GM18873 (cell line): ENCODE data around the gene TXNDC12.

ENCODE experiments used
- ATAC-seq: cut with Tn5 transposase; IDR thresholded peaks from one replicate; pipeline ENCODE4 v1.9.1; 2021; ENCODE audit warnings: mild to moderate bottlenecking, moderate library complexity, moderate number of reproducible peaks; ENCODE audit not compliant: unreplicated experiment, low FRiP score

The TXNDC12 gene

DNA sequence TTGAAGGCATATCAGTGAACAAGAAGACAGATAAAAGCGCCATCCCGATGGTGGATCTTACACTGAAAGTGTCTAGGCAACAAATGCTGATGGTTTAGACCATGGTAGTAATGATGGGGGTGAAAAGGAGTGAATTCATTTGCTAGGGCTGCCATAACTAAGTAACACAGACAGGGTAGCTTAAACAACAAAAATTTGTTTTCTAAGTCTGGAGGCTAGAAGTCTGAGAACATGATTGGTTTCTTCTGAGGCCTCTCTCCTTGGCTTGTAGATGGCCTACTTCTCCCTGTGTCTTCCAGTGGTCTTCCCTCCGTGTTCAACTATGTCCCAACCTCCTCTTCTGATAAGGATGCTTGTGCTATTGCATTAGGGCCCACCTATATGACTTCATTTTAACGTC, 51.1 kb downstream of the TXNDC12 start:
- no peak for ATAC-seq

DNA sequence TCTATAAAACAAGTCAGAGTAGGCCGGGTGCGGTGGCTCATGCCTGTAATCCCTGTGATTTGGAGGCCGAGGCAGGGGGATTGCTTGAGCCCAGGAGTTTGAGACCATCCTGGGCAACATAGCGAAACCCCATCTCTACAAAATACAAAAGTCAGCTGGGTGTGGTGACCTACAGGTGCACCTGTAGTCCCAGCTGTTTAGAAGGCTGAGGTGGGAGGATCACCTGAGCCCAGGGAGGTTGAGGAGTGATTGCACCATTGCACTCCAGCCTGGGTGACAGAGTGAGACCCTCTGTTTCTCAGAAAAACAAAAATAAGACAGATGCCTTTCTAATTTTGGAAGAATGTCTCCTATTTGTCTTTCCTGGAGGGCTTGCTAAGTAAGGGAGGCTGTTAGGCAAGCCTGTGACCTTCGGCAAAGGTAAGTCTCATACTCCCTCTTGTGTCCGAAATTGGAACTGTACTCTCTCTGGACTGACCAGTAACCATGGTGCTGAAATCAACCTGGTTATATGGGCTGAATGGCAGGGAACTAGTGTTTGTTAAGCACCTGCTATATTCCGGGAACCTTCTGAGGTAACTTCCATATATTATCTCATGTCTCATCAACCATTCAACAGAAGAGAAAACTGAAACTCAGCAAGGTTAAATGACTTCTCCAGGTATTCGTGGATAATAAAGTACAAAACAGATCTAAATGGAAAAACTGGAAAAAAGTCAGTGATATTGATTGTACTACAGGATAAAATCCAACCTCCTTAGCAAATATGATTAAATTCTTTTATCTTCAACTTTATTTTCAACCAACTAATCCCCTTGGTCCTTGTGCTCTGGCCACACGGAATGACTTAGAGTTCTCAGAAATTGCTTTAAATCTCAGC, 52.7 kb downstream of the TXNDC12 start:
- peak; percentile 53 for ATAC-seq

DNA sequence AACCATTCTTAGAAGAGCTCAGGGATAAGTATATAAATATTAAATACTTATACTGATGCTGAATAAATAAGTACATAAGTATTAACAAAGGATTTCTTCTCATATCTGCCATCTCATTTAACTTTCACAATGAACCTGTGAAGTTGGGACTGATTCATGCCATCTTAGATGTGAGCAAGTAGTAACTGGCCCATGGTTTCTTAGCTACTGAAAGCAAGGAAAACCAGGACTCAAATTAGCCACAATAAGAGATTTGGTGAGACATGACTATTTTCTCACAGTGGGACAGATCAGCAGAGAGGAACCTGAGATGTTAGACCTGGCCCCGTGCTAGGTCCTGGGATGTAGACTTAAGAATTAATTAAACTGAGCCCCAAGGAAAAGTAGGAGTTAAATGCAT, 56.3 kb downstream of the TXNDC12 start:
- ATAC-seq, result no peak

DNA sequence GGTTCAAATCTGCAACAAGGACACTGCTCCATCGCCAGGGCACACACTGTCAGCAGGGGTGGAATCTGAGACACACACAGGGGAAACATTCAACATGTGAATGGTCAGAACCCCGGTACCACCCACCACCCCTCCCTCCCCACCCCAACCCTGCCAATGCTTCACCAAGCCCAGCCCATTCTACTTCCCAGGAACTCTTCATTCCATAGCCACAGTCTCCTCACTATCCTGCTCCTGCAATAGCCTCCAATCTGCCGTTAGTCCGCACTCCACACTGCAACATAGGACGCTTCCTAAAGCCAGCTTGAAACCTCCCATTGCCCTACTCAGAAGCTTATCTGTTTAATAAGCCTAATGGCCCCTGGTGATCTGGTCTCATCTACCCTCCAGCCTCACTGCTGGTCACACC, 57.0 kb downstream of the TXNDC12 start:
- ATAC-seq, result no peak

DNA sequence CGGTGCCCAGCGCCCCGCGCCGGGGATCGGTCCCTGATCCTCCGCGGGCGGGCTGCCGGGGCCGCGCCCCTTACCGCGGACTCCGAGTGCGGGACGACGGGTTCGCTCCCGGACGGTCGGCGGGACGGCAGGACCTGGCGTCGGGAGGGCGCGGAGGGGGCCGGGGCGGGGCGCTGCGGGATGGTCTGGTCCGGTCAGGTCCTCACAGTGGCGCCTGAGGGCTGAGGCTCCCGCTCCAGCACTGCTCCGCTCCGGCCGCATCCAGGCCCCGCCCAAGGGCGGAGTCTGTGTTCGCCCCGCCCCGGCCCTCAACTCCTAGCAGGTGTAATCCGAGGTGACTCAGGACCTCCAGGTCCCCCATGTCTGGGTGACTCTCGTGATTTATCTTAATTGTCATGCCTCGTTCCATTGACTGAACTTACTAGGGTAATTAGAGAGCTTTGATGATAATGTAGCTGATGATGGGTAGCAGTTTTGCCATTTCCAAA, 64.5 kb downstream of the TXNDC12 start, which contains the start of gene RAB3B:
Gene RAB3B, minus strand, starts transcription at position 223 of the 488 bp plus-strand sequence. CDS start 13,583 bp downstream, outside the sequence.
- no peak for ATAC-seq

DNA sequence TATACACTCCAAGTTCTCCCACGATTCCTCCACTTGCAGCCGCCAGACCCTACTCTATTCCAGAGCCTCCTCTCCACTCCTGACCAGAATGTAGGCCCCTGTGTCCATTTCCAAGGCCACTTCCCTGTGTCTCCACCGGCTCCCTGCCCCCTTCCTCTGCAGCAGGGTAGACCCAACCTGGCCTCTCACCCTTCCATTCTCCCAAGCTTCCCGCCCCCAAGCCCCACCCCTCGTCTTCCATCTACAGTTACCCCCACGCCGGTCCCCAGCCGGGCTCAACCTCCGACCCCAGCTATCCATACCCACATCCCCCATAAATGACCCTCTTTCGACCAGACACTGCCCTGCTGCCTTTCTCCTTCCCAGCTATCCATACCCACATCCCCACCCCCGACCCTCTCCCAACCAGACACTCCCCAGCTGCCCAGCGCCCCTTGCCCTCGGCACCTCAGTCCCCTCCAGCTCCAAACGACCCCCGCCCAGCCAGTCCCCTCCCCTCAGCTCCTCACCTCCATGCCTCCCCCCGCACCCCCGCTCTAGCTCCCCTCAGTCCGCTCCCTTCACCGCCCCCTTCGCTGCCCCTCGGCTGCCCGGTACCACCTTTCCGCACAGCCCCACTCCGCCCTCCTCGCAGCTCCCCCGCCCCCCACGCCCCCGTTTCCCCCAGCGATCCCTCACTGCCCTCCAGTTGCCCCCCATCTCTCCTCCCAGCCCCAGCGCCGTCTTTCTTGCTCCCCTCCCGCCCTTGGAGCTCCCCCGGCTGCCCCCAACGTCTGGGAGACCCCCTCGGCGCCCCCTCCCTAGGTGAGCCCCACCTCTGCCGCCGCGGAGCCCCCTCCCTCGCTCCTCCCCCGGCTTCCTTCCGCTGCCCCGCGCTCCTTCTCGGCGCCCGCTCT, 65.2 kb downstream of the TXNDC12 start:
- no peak for ATAC-seq

DNA sequence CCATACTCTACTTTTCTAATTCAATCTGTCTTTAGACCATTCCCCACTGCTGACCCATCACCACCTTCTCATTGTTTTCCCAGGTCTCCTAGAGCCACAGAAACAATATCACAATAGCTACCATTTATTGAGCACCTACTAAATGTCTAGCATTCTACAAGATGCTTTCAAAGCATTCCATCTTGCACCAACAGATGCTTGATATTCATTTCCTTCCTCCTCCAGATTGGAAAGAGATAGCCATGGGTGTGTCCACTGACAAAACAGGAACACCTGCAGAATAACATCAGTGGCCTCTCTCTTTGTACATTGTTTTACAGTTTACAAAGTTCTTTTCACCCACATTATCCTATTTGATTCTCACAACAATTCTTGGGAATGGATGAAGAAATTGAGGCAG, 66.7 kb downstream of the TXNDC12 start:
- no peak for ATAC-seq

DNA sequence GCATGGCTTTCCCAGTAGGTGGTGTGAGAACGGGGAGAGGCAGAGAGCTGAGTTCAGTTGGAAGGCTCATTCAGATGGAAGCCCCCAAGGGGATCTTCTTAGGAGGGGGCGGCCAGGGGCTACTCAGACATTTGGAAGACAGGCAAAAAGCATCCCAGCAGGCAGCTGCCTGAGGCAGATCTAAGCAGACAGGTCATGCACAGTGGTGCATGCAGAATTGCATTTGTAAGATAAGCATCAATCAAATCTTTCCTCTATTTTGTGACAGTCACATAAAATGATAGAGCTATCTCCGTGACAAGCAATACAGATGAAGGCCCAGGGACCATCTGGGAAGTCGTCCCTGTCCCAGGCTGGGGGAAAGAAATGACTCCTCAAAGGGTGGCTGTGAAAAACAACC, 68.3 kb downstream of the TXNDC12 start:
- ATAC-seq, result no peak

DNA sequence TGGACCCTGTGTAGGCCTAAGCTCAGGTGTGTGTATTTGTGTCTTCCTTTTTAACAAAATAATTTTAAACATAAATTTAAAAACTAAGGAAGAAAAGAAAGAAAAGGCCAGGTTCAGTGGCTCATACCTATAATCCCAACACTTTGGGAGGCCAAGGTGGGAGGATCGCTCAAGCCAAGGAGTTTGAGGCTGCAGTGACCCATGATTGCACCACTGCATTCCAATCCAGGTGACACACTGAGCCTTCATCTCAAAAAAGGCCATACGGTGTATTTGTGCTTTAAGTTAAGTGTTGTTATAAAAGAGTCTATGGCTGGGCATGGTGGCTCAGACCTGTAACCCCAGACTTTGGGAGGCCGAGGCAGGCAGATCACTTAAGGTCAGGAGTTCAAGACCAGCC, 72.8 kb downstream of the TXNDC12 start:
- ATAC-seq, result no peak

DNA sequence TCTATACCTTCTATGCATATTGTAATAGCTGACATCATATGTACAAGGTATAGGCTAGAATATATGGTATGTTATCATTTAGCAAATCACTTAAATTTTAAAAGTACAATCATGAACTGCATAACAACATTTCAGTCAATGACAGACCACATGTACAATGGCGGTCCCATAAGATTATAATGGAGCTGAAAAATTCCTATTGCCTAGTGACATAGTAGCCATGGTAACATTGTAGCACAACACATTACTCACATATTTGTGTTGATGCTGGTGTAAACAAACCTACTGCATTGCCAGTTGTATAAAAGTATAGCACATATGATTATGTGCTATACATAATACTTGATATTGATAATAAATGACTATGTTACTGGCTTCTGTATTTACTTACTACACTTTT, 73.4 kb downstream of the TXNDC12 start:
- no peak for ATAC-seq

DNA sequence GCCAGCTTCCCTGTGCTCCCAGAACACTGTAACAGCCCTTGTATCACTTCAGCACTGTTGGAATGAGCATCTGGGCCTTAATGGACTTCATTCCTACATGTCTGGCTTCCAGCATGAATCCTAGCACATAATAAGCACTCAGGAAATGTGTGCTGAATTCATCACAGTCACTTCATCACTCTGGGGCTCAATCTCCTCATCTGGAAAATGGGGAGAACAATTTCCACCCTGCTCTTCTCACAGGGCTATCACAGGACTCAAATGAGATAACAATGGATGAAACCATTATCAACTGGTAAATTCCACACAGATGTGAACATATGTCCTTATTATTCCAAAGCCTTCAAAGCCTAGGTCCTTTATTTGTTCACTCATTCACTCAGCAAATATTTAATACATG, 76.9 kb downstream of the TXNDC12 start:
- ATAC-seq, result no peak

DNA sequence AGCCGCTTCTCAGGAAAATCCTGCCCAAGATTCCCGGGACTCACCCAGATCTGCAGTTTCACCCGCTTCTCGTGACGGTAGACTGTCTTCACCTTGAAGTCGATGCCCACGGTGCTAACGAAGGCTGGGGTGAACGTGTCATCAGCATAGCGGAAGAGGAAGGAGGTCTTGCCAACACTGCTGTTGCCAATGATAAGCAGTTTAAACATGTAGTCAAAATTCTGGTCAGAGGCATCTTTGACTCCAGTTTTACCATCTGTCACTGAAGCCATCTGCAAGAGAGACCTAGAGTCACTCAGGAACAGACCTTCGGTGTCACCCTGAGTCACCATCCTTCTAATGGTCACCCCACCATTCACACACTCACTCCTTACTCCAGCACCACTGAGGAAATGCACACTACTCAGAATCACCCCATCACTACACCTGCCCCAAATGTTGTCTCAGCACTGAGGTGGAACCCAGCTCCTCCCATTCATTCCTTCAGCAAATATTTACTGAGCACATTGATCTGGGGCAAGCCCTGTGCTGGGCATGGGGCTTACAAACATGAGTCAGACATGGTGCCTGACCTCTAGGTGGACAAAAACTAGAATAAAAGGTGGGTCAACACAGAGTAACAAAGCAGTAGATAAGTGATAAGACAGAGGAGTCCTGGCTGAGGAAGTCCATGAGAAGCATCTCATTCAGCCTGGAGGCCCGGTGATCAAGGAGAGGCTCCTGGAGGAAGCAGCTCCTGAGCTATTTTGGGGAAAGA, 78.0 kb downstream of the TXNDC12 start:
- ATAC-seq, result no peak

DNA sequence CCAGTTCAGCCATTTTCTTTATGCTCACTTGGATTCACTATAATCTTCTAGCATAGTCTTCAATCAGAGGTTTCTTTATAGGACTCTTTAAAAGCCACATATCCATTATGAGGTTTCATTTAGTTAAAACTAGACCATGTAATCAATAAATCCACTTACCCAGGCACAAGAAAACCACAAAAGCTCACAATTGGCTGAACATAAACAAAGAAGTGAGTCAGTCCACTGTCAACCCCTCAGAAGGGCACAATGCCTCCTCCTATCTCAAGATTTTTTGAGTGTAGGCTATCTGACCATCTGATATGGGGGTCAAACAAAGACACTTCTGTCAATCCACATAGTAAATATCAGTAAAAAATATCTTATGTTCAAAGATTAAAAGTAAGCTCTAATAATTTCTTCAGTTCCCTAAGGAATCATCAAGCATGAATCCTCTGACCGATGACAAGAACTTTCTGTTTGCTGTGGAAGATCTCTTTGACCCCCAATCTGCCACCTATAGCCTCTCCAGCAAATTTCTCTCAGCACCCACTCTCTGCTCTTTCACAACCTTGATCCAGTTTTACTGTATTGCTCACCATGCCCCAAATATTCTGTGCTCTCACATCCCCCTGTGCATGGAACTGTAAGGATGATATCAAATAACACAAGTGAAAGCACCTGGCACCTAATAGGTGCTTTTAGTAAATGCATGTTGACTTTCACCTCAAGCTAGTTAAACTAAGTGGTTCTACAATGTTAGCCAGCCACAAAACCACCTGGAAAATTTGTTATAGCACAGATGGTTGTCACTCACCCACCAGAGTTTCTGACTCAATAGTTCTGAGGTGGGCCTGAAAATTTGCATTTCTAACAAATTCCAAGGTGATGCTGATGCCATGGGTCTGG, 81.2 kb downstream of the TXNDC12 start:
- ATAC-seq, result no peak
